Peyer's patch (tissue), 4 donors: ENCODE results near the gene UNC5A. TPM values are rescaled to one million over a fixed set of nuclear protein-coding genes. Genes with fewer than 3 reads are reported as not detected.

ENCODE experiments used
- DNase-seq, 3 donors: peaks; one replicate each; pipeline ENCODE4 v3.0.0-alpha.2; 2017 to 2019
- H3K27ac ChIP-seq, 4 donors: fragments of 200-600 bp; sonication (generic); one replicate each; pipeline ENCODE4 v1.5.1; 2016 to 2019
- H3K27me3 ChIP-seq, 2 donors: fragments of 200-600 bp; sonication (generic); one replicate each; pipeline ENCODE4 v1.5.1; 2019
- H3K36me3 ChIP-seq, 3 donors: fragments of 200-600 bp; sonication (generic); one replicate each; pipeline ENCODE4 v1.5.1; 2016 to 2019
- H3K4me1 ChIP-seq, 4 donors: fragments of 200-600 bp; sonication (generic); one replicate each; pipeline ENCODE4 v1.5.1; 2016 to 2019
- H3K4me3 ChIP-seq, 4 donors: fragments of 200-600 bp; sonication (generic); 1 replicate in 3 of 4; 2 replicates in 1 of 4; pipeline ENCODE4 v1.5.1; 2016 to 2019; ENCODE audit warnings: mild to moderate bottlenecking in 1 of 4
- H3K9me3 ChIP-seq, 4 donors: fragments of 200-600 bp; sonication (generic); one replicate each; pipeline ENCODE4 v1.5.1; 2016 to 2019; ENCODE audit warnings: mild to moderate bottlenecking in 1 of 4
- CTCF ChIP-seq, 6 experiments: fragments of 450-650 bp in 4 of 6; fragments of 200-600 bp in 2 of 6; sonication (generic) in 1 of 6; IDR thresholded peaks; one replicate each; pipeline ENCODE4 v1.5.1; 2017 to 2019; ENCODE audit warnings: antibody characterized with exemption in 6 of 6, mild to moderate bottlenecking in 3 of 6, moderate library complexity in 1 of 6
- POLR2A ChIP-seq, 2 donors: fragments of 450-650 bp; IDR thresholded peaks; one replicate each; pipeline ENCODE4 v1.5.1; 2017; ENCODE audit warnings: antibody characterized with exemption in 2 of 2, mild to moderate bottlenecking in 2 of 2, moderate library complexity in 2 of 2
- total RNA-seq, 4 donors: library from RNA; depleted of rRNA; stranded (reverse); fragments of >200 nt; gene quantifications; one replicate each; pipeline ENCODE4 v1.1.0, GENCODE V29; 2016

The UNC5A gene
- total RNA-seq, 4 donors from 2014 or later: 0.18 TPM; not detected in 3

DNA sequence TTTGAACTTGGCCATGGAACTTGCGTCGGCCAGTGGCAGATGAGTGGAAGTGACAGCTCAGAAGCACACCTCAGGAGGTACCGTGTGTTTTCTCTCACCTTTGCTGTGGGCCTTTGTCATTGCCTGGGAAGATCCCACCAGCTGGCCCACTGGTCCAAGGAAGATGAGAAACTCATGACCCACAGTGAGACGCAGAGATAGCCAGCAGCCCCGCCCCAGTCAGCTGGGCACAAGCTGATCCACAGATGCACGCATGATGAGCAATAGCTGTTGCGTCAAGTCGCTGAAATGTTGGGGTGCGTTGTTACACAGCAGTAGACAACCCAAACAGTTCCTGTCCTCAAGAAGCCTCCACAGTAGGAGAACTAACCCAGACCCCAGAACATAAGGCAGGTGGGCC lies 30.8 kb upstream of the UNC5A start:
- no peaks in the 10 kb centered on the region for H3K36me3 ChIP-seq
- H3K27ac ChIP-seq: no peak overlapping the region
- no peaks in the 10 kb centered on the region for H3K4me1 ChIP-seq
- no peaks in the 10 kb centered on the region for H3K27me3 ChIP-seq
- H3K9me3 ChIP-seq: no peaks in the 10 kb centered on the region
- H3K4me3 ChIP-seq: no peak overlapping the region
- DNase-seq: peak in 2 of 3 donors; percentile 13 to 27
- no peak for TF ChIP-seq POLR2A (IDR thresholded peaks at IDR 0.05)
- no peak for TF ChIP-seq CTCF (IDR thresholded peaks at IDR 0.05)

GRCh38 chr5:176780176-176781053 lies 29.9 kb upstream of the UNC5A start:
- Histone ChIP-seq H3K27me3 (no peaks in the 10 kb centered on the region), H3K4me3 (no peak overlapping the region), H3K27ac (no peak overlapping the region), H3K36me3 (no peaks in the 10 kb centered on the region), H3K4me1 (no peaks in the 10 kb centered on the region), H3K9me3 (no peaks in the 10 kb centered on the region)
- DNase-seq: peak in 2 of 3 donors; percentile 22 to 28
- no peak for TF ChIP-seq POLR2A (IDR thresholded peaks at IDR 0.05)
- no peak for TF ChIP-seq CTCF (IDR thresholded peaks at IDR 0.05)

DNA sequence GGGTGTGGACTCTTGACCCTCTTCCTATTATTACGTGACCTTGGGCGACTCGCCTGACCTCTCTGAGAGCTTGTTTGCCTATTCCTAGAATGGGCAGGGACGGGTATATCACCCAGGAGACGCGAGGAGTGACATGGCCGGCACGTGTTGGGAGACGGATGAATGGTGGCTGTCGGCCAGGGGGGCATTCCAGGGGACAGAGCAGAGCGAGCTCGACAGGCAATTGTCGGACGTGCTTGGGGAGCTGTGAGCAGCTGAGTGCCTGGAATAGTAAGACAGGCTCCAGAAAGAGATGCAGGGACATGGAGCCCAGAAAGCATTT lies 29.3 kb upstream of the UNC5A start:
- Histone ChIP-seq H3K27ac (no peak overlapping the region), H3K4me1 (no peaks in the 10 kb centered on the region), H3K27me3 (no peaks in the 10 kb centered on the region), H3K9me3 (no peaks in the 10 kb centered on the region), H3K4me3 (no peak overlapping the region), H3K36me3 (no peaks in the 10 kb centered on the region)
- TF ChIP-seq POLR2A (IDR thresholded peaks at IDR 0.05) (no peak), CTCF (IDR thresholded peaks at IDR 0.05) (no peak)
- peak in 2 of 3 donors; percentile 31 to 33 for DNase-seq

GRCh38 chr5:176781638-176782570 lies 28.5 kb upstream of the UNC5A start:
- Histone ChIP-seq H3K4me3 (no peak overlapping the region), H3K9me3 (no peaks in the 10 kb centered on the region), H3K27me3 (no peaks in the 10 kb centered on the region), H3K27ac (no peak overlapping the region), H3K4me1 (no peaks in the 10 kb centered on the region), H3K36me3 (no peaks in the 10 kb centered on the region)
- TF ChIP-seq CTCF (IDR thresholded peaks at IDR 0.05) (no peak), POLR2A (IDR thresholded peaks at IDR 0.05) (no peak)
- peak in 2 of 3 donors; percentile 8 to 21 for DNase-seq

DNA sequence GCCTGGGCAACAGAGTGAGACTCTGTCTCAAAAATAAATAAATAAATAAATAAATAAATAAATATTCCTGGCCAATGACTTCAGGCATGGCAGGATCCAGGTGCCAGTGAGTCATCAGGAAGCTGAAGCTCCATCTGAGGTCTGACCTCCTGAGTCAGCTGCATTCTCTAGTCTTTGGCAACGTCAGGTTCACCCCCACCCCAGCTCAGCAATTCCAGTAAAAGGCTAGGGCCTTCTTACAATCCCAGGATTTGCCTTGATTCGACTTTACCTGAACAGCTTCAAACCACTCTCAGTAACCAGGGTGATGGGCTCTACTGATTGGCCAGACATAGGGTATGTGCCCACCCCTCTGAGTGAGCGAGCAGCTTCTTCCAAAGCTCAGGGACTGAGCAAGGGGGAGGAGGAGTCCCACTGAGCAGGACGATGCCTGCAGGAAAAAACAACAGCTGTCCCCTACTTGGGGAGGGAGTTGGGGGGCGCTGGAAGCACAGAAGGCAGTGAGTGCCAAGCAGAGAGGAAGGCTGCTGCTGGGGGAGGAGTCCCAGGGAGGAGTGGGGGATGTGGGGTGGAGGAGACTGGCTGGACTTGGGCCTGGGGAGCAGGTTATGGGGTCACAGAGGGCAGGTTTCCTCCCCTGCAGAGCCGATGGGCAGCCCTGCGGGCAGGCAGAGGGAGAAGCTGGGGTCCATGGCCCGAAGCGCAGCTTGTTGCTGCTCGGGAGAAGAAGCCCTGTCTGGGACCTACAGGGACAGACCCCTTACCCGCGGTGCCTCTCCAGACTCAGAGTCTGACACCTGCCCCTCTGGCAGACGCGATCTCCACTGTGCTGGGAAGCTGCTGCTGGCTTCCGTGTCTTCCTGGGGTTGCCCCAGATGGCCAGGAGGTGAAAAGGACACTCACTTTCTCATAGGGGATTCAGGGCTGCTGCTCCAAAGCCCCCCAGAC lies 25.9 kb upstream of the UNC5A start:
- Histone ChIP-seq H3K9me3 (no peaks in the 10 kb centered on the region), H3K27ac (no peak overlapping the region), H3K4me3 (no peak overlapping the region), H3K27me3 (no peaks in the 10 kb centered on the region), H3K4me1 (no peaks in the 10 kb centered on the region), H3K36me3 (no peaks in the 10 kb centered on the region)
- DNase-seq: peak in 1 of 3 donors; percentile 40
- no peak for TF ChIP-seq CTCF (IDR thresholded peaks at IDR 0.05)
- no peak for TF ChIP-seq POLR2A (IDR thresholded peaks at IDR 0.05)
